CD4-positive, alpha-beta T cell treated with Interleukin-2 at 100 ng/mL for 4 hours (primary cell): ENCODE data around the gene CPNE1.

ENCODE experiments used
- DNase-seq: peaks from one replicate; pipeline ENCODE4 v3.0.0-alpha.2; 2020; ENCODE audit warnings: low spot score

The CPNE1 gene

DNA sequence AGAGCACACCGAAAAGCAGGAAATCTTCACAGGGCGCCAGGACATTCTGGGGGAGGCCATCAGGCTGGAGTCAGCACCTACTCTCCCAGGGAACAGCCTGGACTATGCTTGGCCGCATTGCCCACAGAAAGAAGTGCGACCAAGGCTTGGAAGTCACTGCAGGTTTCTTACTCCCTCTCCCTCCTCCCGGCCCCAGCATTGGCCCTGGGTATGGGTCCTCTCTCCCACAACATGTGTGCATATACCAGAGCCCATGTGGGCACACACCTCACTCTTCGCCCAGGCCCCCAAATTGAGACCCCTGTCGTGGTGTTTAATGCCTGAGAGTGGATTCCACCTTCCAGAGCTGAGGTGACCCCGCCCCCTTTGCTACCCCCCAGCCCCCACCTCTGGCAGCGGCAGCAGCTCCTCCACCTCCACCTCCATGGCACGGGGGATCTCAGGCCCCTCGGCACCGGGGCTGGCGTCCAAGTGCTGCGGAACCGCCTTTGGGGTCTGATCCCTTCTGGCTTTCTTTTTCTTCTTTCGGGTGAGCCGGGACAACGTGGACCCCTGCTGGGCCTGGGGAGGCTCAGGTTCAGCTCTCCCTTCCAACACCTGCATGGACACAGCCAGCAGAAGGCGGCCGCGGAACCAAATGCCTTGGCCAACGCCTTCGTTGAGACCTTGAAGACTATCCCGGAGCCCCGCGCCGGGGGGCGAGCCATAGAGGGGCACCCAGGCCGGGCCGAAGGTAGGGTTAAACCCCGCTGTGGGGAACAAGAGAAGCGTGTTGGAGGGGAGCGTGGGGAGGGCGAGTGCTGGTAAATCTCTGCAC, 64.3 kb downstream of the CPNE1 start:
- DNase-seq: no peak

DNA sequence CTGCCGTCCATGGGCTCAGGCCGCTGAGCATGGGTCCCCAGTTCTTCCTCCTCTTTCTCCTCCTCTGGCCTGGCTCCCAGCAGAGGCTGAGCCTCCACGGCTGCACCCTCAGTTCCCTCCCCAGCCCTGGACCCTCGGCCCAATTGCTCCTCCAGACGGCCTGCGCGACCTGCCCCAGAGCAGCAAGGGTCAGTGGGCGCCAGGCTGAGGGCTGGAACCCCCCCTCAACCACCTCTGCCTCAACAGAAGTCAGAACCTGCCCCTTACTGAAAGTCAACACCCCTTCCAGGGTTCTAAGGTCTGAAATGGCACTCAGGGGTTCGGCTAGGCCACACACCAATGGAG, 65.0 kb downstream of the CPNE1 start:
- no peak for DNase-seq

DNA sequence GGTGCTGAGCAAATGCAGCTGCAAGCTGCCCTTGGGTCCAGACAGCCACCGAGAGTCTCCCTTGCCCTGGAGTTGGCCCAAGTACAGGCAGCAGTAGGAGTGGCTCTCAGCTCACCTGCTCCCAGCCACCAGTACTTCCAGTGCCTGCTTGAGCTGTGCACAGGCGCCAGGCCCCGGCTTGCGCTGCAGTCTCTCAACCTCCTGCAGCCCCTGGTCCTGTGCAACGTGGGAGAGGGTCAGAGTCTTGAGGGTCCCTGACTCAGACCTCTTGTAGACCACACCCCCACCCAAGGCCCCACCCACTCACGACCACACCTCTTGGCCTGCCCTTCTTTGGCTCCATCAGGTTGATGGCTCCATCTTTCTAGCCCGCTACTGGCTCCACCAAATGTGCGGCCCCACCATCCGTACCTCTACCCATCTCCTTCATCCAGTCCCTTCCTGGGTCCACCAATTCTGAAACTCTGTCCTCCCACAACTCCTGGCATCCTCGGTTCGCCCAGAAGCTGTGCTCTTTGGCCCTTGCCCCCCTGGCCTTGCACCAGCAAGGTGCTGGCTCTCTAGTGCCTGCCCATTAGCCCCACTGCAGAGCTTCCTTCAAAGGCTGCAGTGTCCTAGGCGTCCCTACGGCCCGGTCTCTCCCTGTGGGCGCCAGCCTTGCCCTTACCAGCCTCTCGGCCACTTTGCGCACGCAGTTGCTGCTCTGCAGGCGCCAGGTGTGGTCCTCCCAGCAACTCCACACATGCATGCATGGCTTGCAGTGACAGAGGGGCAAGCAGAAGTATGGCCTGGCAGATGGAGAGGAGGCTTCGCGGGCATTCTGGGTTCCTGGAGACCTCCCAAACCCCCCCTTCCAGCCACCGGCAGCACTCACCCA, 65.6 kb downstream of the CPNE1 start:
- DNase-seq: no peak

- no peak for DNase-seq
Measured at GRCh38 chr20:35598476-35598875, 66.2 kb downstream of the CPNE1 start.

DNA sequence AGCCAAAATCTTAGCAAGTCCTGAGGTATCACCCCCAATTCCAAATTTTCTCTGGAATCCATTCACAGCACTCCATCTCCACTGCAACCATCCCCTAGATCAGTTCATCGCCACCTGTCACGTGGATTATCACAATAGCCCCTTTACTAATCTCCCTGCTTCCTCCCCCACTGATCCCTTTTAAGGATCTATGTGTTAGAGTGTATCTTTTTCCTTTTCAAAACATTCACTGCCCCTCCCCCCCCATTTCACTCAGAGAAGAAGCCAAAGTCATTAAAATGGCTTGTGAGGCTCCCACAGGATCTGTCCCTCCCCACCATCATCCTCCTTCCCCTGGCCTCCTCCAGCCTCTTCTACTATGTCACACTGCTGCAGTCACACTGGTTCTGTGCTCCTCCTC, 67.5 kb downstream of the CPNE1 start:
- no peak for DNase-seq

GRCh38 chr20:35595901-35596300, 68.8 kb downstream of the CPNE1 start:
- no peak for DNase-seq

DNA sequence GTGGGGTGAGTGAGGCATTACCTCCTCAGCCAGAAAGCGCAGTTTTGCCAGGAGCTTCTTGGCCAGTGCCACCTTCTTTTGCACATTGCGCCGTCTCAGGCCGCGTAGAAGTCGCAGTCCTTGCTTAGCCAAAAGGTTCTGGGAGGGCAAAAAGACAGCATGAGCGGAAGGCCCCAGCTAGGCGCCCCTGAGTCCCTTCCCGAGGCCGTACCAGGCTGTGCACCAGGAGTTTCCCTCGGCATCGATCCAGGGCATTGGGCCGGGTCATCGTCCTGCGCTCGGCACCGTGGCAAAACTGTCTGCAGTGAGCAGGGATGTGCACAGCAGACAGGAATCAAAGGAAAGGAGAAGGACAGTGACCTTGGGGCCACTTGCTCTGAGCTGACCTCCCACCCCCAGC, 69.2 kb downstream of the CPNE1 start:
- DNase-seq: no peak

DNA sequence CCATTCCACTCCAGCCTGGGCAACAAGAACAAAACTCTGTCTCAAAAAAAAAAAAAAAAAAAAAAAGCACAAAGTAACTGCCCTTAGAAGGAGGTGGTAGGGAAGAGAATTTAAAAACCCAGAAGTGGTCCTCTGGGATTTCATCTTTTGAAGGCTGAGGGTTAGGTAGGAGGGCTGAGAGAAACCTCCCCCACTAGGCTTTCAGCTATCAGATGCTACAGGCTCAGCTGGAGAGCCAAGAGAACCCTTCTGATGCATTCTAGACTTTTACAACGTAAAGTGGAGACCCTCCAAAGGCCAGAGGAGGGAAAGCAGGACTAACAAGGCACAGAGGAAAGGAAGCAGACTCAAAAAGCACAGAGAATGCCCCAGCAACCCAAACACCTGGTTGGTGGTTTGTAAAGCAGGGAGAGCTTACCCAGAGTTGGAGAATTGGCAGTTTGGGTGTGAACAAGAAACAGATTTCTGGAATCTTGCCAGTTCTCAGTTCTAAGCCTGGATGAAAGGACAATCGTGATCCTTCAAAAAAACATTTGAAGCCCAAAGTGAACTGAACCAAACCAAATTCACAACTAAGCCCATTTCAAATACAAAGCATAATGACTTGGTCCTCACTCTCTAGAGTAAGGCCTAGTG, 72.2 kb downstream of the CPNE1 start:
- no peak for DNase-seq

GRCh38 chr20:35588397-35588796, 76.3 kb downstream of the CPNE1 start:
- no peak for DNase-seq

GRCh38 chr20:35587436-35587835, 77.3 kb downstream of the CPNE1 start:
- DNase-seq: no peak

GRCh38 chr20:35586751-35587425, 77.8 kb downstream of the CPNE1 start:
- no peak for DNase-seq

DNA sequence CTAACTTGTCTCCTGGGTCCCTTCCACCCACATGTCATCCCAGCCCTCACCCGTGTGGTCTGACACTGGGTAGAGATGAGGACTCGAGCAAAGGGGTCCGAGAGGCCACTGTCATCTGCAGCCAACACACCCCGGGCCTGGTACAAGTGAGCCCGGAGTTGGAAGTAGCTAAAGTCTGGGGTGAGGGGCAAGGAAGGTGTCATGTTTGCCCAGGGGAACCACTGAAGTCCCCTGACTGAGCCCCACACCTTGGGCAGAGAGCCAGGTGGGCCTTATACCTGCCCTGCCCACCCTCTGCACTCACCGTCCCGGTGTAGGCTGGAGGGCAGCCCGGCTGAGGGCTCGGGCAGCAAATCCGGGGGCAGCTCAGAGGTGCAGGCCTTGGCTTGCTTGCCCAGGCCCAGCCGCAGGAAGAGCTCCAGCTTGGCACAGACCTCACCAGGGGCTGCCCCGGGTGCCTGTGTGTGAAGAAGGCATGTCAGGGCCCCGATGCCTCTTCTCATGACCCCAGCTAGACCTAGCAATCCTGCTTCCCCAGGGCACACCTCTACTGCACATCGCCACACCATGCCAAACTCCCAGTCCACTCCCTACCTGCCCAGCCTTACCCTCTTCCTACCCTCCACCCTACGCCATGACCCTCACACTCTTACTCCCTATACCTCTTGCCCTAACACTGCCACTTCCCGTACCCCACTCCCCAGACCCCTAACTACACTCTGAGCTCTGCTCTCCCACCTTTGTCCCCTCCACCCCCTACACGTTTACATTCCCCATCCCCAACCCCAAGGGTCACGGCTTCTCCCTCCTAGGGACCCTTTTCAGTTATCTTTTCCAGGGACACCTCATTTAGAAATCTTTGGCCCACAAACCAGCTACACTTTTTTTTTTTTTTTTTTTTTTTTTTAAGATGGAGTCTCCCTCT, 80.8 kb downstream of the CPNE1 start:
- no peak for DNase-seq

- DNase-seq: no peak
Measured at GRCh38 chr20:35582741-35583404, 81.8 kb downstream of the CPNE1 start.

GRCh38 chr20:35582131-35582530, 82.6 kb downstream of the CPNE1 start:
- no peak for DNase-seq

GRCh38 chr20:35579196-35579595, 85.5 kb downstream of the CPNE1 start:
- no peak for DNase-seq

- DNase-seq: no peak
Measured at GRCh38 chr20:35578469-35578868, 86.2 kb downstream of the CPNE1 start.

GRCh38 chr20:35576816-35577215, 87.9 kb downstream of the CPNE1 start:
- no peak for DNase-seq
